ENCODE data around the gene POLR2M.

Gene POLR2M

GRCh38 chr15:57665939-57666338 lies 40.6 kb upstream of the POLR2M start:
- DNase-seq (ENCODE audit: low read depth) = no peak
- no peak overlapping the region for H3K4me3 ChIP-seq (ENCODE audit: control insufficient read depth, low read depth, low read length)
- TF ChIP-seq, protein P1, sequence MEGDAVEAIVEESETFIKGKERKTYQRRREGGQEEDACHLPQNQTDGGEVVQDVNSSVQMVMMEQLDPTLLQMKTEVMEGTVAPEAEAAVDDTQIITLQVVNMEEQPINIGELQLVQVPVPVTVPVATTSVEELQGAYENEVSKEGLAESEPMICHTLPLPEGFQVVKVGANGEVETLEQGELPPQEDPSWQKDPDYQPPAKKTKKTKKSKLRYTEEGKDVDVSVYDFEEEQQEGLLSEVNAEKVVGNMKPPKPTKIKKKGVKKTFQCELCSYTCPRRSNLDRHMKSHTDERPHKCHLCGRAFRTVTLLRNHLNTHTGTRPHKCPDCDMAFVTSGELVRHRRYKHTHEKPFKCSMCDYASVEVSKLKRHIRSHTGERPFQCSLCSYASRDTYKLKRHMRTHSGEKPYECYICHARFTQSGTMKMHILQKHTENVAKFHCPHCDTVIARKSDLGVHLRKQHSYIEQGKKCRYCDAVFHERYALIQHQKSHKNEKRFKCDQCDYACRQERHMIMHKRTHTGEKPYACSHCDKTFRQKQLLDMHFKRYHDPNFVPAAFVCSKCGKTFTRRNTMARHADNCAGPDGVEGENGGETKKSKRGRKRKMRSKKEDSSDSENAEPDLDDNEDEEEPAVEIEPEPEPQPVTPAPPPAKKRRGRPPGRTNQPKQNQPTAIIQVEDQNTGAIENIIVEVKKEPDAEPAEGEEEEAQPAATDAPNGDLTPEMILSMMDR (conservative IDR thresholded peaks at IDR 0.05; ENCODE audit: control insufficient read depth, insufficient read depth, low read depth, low read length) = no peak

- TF ChIP-seq, protein P1 (conservative IDR thresholded peaks at IDR 0.05; ENCODE audit: control insufficient read depth, insufficient read depth, low read depth, low read length) = peak; percentile 78
- DNase-seq (ENCODE audit: low read depth) = peak; percentile 73
- H3K4me3 ChIP-seq (ENCODE audit: control insufficient read depth, low read depth, low read length) = no peak overlapping the region
Measured at GRCh38 chr15:57667171-57667849, 39.2 kb upstream of the POLR2M start.

GRCh38 chr15:57668016-57668415 lies 38.5 kb upstream of the POLR2M start:
- TF ChIP-seq, protein P1 (conservative IDR thresholded peaks at IDR 0.05; ENCODE audit: control insufficient read depth, insufficient read depth, low read depth, low read length) = no peak
- no peak for DNase-seq (ENCODE audit: low read depth)
- H3K4me3 ChIP-seq (ENCODE audit: control insufficient read depth, low read depth, low read length) = no peak overlapping the region

GRCh38 chr15:57671636-57672035 lies 34.9 kb upstream of the POLR2M start:
- DNase-seq (ENCODE audit: low read depth) = no peak
- TF ChIP-seq, protein P1 (conservative IDR thresholded peaks at IDR 0.05; ENCODE audit: control insufficient read depth, insufficient read depth, low read depth, low read length) = no peak
- no peak overlapping the region for H3K4me3 ChIP-seq (ENCODE audit: control insufficient read depth, low read depth, low read length)

- DNase-seq (ENCODE audit: low read depth) = no peak
- TF ChIP-seq, protein P1 (conservative IDR thresholded peaks at IDR 0.05; ENCODE audit: control insufficient read depth, insufficient read depth, low read depth, low read length) = no peak
- no peak overlapping the region for H3K4me3 ChIP-seq (ENCODE audit: control insufficient read depth, low read depth, low read length)
Measured at GRCh38 chr15:57675481-57676181, 30.9 kb upstream of the POLR2M start.

GRCh38 chr15:57676585-57676984 lies 29.9 kb upstream of the POLR2M start:
- no peak overlapping the region for H3K4me3 ChIP-seq (ENCODE audit: control insufficient read depth, low read depth, low read length)
- TF ChIP-seq, protein P1 (conservative IDR thresholded peaks at IDR 0.05; ENCODE audit: control insufficient read depth, insufficient read depth, low read depth, low read length) = no peak
- no peak for DNase-seq (ENCODE audit: low read depth)

Data from fibroblast of mammary gland (primary cell).